ENCODE results near the gene VANGL1.

DNA sequence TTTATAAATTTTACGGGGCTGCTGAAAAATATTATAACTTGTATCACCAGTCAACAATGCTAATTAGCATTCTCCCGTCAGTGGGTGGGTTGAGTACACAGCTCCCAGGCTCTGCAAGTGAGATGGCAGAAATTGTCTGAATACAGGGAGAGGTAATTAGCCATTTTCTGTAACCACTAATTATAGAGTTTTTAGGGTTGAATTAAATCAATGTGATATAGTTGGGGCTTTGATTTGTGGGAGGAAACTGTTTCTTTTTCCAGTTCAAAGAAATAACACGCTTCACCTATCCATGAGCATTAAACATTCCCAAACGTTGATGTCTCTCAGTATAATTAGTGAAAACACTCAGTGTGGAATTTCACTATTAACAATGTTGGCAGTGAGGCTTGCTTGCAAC is 1.5 kb downstream of the VANGL1 start:
- no peak for TF ChIP-seq POLR2AphosphoS5 (IDR thresholded peaks at IDR 0.05)
- TF ChIP-seq, protein P1, sequence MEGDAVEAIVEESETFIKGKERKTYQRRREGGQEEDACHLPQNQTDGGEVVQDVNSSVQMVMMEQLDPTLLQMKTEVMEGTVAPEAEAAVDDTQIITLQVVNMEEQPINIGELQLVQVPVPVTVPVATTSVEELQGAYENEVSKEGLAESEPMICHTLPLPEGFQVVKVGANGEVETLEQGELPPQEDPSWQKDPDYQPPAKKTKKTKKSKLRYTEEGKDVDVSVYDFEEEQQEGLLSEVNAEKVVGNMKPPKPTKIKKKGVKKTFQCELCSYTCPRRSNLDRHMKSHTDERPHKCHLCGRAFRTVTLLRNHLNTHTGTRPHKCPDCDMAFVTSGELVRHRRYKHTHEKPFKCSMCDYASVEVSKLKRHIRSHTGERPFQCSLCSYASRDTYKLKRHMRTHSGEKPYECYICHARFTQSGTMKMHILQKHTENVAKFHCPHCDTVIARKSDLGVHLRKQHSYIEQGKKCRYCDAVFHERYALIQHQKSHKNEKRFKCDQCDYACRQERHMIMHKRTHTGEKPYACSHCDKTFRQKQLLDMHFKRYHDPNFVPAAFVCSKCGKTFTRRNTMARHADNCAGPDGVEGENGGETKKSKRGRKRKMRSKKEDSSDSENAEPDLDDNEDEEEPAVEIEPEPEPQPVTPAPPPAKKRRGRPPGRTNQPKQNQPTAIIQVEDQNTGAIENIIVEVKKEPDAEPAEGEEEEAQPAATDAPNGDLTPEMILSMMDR (IDR thresholded peaks at IDR 0.05): no peak

Data from esophagus muscularis mucosa (tissue), 3 donors.